ENCODE measurements around the gene RFC3.

GRCh38 chr13:33794576-33794975, 23.4 kb upstream of the RFC3 start:
- no peak for TF ChIP-seq CHD2 (IDR thresholded peaks at IDR 0.05; ENCODE audit: low read length, partially characterized antibody)
- TF ChIP-seq CTCF (IDR thresholded peaks at IDR 0.05), result no peak
- no peak for TF ChIP-seq TEAD4 (IDR thresholded peaks at IDR 0.05; ENCODE audit: borderline replicate concordance, insufficient read depth)

All from SK-N-SH (cell line).